Measurements from ENCODE around the gene KLHL30. TPM values are rescaled to one million over a fixed set of nuclear protein-coding genes. Genes with fewer than 3 reads are reported as not detected.

Gene KLHL30
- total and polyA plus RNA-seq, 2 experiments from 2014 or later, result 0.07 TPM; not detected in 1

DNA sequence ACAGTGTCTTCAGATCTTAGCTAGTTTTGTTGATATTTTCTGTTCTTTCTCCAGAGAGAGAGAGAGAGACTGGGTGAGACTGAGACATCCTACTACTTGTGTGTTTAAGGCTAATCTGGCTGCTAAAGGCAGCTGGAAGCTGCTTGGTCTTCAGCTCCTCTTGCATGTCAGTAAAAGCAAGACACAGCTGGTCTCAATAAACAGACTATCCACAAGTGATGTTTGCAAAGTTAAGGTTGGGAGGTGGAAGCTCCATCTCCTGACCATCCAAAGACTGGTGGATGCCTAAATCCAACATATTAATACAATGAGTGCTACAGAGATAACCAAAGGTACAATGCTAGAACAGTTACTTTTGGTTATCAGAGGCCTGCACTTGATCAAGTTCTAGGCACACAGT lies 38.1 kb downstream of the KLHL30 start:
- H3K27ac Mint-ChIP-seq, result no peak overlapping the region
- Histone ChIP-seq H3K4me2 (no peak overlapping the region), H4K20me1 (replicated peaks; ENCODE audit: insufficient read depth) (no peaks in the 10 kb centered on the region; the same call in none of the 2 replicates), H3K79me2 (replicated peaks; ENCODE audit: insufficient read depth) (no peaks in the 10 kb centered on the region), H3K27me3 (ENCODE audit: insufficient read depth) (no peaks in the 10 kb centered on the region), H3K9me2 (ENCODE audit: insufficient read depth) (no peaks in the 10 kb centered on the region), H3K36me3 (ENCODE audit: insufficient read depth) (peaks cover 29% of the 10 kb centered on the region), H3K27ac (ENCODE audit: low read depth) (no peak overlapping the region), H3K4me1 (ENCODE audit: insufficient read depth) (no peaks in the 10 kb centered on the region), H3K4me3 (no peak overlapping the region), H3F3A (replicated peaks; ENCODE audit: low read depth) (no peaks in the 10 kb centered on the region), H2AFZ (no peak overlapping the region)
- TF ChIP-seq JUNB (IDR thresholded peaks at IDR 0.05; ENCODE audit: unreplicated experiment) (no peak), CREB1 (CRISPR knock-in tag; IDR thresholded peaks at IDR 0.05; ENCODE audit: low read depth) (no peak), ZNF114 (CRISPR knock-in tag; IDR thresholded peaks at IDR 0.05) (no peak), ZNF331 (CRISPR knock-in tag; IDR thresholded peaks at IDR 0.05; ENCODE audit: low read depth) (no peak), EZH2phosphoT487 (IDR thresholded peaks at IDR 0.05; ENCODE audit: unreplicated experiment) (no peak), POLR2AphosphoS5 (IDR thresholded peaks at IDR 0.05; ENCODE audit: low read depth) (no peak), NANOG (IDR thresholded peaks at IDR 0.05; ENCODE audit: borderline replicate concordance) (no peak), STAT1 (IDR thresholded peaks at IDR 0.05; ENCODE audit: unreplicated experiment) (no peak), ETS1 (IDR thresholded peaks at IDR 0.05) (no peak), EZH2 (IDR thresholded peaks at IDR 0.05; ENCODE audit: low read depth, unreplicated experiment) (no peak)
- TF ChIP-seq, protein P1, sequence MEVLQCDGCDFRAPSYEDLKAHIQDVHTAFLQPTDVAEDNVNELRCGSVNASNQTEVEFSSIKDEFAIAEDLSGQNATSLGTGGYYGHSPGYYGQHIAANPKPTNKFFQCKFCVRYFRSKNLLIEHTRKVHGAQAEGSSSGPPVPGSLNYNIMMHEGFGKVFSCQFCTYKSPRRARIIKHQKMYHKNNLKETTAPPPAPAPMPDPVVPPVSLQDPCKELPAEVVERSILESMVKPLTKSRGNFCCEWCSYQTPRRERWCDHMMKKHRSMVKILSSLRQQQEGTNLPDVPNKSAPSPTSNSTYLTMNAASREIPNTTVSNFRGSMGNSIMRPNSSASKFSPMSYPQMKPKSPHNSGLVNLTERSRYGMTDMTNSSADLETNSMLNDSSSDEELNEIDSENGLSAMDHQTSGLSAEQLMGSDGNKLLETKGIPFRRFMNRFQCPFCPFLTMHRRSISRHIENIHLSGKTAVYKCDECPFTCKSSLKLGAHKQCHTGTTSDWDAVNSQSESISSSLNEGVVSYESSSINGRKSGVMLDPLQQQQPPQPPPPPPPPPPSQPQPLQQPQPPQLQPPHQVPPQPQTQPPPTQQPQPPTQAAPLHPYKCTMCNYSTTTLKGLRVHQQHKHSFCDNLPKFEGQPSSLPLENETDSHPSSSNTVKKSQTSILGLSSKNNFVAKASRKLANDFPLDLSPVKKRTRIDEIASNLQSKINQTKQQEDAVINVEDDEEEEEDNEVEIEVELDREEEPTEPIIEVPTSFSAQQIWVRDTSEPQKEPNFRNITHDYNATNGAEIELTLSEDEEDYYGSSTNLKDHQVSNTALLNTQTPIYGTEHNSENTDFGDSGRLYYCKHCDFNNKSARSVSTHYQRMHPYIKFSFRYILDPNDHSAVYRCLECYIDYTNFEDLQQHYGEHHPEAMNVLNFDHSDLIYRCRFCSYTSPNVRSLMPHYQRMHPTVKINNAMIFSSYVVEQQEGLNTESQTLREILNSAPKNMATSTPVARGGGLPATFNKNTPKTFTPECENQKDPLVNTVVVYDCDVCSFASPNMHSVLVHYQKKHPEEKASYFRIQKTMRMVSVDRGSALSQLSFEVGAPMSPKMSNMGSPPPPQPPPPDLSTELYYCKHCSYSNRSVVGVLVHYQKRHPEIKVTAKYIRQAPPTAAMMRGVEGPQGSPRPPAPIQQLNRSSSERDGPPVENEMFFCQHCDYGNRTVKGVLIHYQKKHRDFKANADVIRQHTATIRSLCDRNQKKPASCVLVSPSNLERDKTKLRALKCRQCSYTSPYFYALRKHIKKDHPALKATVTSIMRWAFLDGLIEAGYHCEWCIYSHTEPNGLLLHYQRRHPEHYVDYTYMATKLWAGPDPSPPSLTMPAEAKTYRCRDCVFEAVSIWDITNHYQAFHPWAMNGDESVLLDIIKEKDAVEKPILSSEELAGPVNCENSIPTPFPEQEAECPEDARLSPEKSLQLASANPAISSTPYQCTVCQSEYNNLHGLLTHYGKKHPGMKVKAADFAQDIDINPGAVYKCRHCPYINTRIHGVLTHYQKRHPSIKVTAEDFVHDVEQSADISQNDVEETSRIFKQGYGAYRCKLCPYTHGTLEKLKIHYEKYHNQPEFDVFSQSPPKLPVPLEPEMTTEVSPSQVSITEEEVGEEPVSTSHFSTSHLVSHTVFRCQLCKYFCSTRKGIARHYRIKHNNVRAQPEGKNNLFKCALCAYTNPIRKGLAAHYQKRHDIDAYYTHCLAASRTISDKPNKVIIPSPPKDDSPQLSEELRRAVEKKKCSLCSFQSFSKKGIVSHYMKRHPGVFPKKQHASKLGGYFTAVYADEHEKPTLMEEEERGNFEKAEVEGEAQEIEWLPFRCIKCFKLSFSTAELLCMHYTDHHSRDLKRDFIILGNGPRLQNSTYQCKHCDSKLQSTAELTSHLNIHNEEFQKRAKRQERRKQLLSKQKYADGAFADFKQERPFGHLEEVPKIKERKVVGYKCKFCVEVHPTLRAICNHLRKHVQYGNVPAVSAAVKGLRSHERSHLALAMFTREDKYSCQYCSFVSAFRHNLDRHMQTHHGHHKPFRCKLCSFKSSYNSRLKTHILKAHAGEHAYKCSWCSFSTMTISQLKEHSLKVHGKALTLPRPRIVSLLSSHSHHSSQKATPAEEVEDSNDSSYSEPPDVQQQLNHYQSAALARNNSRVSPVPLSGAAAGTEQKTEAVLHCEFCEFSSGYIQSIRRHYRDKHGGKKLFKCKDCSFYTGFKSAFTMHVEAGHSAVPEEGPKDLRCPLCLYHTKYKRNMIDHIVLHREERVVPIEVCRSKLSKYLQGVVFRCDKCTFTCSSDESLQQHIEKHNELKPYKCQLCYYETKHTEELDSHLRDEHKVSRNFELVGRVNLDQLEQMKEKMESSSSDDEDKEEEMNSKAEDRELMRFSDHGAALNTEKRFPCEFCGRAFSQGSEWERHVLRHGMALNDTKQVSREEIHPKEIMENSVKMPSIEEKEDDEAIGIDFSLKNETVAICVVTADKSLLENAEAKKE (CRISPR knock-in tag; IDR thresholded peaks at IDR 0.05), result no peak
- TF ChIP-seq, protein P2, sequence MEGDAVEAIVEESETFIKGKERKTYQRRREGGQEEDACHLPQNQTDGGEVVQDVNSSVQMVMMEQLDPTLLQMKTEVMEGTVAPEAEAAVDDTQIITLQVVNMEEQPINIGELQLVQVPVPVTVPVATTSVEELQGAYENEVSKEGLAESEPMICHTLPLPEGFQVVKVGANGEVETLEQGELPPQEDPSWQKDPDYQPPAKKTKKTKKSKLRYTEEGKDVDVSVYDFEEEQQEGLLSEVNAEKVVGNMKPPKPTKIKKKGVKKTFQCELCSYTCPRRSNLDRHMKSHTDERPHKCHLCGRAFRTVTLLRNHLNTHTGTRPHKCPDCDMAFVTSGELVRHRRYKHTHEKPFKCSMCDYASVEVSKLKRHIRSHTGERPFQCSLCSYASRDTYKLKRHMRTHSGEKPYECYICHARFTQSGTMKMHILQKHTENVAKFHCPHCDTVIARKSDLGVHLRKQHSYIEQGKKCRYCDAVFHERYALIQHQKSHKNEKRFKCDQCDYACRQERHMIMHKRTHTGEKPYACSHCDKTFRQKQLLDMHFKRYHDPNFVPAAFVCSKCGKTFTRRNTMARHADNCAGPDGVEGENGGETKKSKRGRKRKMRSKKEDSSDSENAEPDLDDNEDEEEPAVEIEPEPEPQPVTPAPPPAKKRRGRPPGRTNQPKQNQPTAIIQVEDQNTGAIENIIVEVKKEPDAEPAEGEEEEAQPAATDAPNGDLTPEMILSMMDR (conservative IDR thresholded peaks at IDR 0.05; ENCODE audit: low read depth in 2 of 2), result no peak
- TF ChIP-seq, protein P3, sequence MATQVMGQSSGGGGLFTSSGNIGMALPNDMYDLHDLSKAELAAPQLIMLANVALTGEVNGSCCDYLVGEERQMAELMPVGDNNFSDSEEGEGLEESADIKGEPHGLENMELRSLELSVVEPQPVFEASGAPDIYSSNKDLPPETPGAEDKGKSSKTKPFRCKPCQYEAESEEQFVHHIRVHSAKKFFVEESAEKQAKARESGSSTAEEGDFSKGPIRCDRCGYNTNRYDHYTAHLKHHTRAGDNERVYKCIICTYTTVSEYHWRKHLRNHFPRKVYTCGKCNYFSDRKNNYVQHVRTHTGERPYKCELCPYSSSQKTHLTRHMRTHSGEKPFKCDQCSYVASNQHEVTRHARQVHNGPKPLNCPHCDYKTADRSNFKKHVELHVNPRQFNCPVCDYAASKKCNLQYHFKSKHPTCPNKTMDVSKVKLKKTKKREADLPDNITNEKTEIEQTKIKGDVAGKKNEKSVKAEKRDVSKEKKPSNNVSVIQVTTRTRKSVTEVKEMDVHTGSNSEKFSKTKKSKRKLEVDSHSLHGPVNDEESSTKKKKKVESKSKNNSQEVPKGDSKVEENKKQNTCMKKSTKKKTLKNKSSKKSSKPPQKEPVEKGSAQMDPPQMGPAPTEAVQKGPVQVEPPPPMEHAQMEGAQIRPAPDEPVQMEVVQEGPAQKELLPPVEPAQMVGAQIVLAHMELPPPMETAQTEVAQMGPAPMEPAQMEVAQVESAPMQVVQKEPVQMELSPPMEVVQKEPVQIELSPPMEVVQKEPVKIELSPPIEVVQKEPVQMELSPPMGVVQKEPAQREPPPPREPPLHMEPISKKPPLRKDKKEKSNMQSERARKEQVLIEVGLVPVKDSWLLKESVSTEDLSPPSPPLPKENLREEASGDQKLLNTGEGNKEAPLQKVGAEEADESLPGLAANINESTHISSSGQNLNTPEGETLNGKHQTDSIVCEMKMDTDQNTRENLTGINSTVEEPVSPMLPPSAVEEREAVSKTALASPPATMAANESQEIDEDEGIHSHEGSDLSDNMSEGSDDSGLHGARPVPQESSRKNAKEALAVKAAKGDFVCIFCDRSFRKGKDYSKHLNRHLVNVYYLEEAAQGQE (IDR thresholded peaks at IDR 0.05; ENCODE audit: unreplicated experiment), result no peak
- no peaks in the 10 kb centered on the region for H3K4me1 Mint-ChIP-seq
- peaks cover 61% of the 10 kb centered on the region for H3K36me3 Mint-ChIP-seq (ENCODE audit: low read depth)
- peaks cover 4% of the 10 kb centered on the region for H3K27me3 Mint-ChIP-seq (ENCODE audit: insufficient read depth, low read depth, poor library complexity)
- no peaks in the 10 kb centered on the region for H3K9me3 Mint-ChIP-seq
- no peak overlapping the region for H3K4me3 Mint-ChIP-seq
- ATAC-seq, result no peak
- no peak for DNase-seq (ENCODE audit: low spot score)
